ENCODE results near the gene FRMD1. TPM values are rescaled to one million over a fixed set of nuclear protein-coding genes. Genes with fewer than 3 reads are reported as not detected.

FRMD1 gene
- total and polyA plus RNA-seq, 2 donors (not counting 1 experiment from before 2014, with no cell fraction given) = not detected

GRCh38 chr6:168037242-168037641 lies 41.8 kb downstream of the FRMD1 start:
- Histone ChIP-seq H3K4me3 (ENCODE audit: control extremely low read depth in 1 of 5, extremely low read depth in 1 of 5, insufficient read depth in 1 of 5, low read depth in 2 of 5, low read length in 4 of 5) (no peak overlapping the region), H4K20me1 (ENCODE audit: control insufficient read depth, insufficient read depth, low read length, poor library complexity, severe bottlenecking) (no peaks in the 10 kb centered on the region), H3K4me1 (ENCODE audit: control insufficient read depth in 2 of 2, insufficient read depth in 2 of 2, low read length in 2 of 2) (no peaks in the 10 kb centered on the region), H3K9me3 (ENCODE audit: control extremely low read depth in 1 of 3, control insufficient read depth in 2 of 3, insufficient read depth in 1 of 3, low read length in 2 of 3) (peaks cover 0 to 56% (median 24%) of the 10 kb centered on the region in 3 donors), H3K4me2 (replicated peaks; ENCODE audit: low read depth, low read length, poor library complexity, severe bottlenecking) (no peak overlapping the region), H3K36me3 (replicated peaks in 1 of 2; ENCODE audit: control extremely low read depth in 1 of 2, control insufficient read depth in 1 of 2, extremely low read depth in 1 of 2, insufficient read depth in 2 of 2, low read length in 1 of 2) (no peaks in the 10 kb centered on the region), H3K9ac (ENCODE audit: low read length) (no peak overlapping the region), H2AFZ (ENCODE audit: insufficient read depth, low read depth, low read length, poor library complexity, severe bottlenecking) (no peak overlapping the region), H3K27ac (ENCODE audit: low read length in 2 of 2) (no peak overlapping the region), H3K27me3 (replicated peaks in 1 of 4; ENCODE audit: control extremely low read depth in 1 of 4, control insufficient read depth in 3 of 4, insufficient read depth in 4 of 4, low read length in 3 of 4) (peaks cover 0 to 6% (median 2%) of the 10 kb centered on the region in 4 experiments), H3K79me2 (ENCODE audit: control insufficient read depth, insufficient read depth, low read length) (no peaks in the 10 kb centered on the region)
- Mint-ChIP-seq H3K9me3 (ENCODE audit: insufficient read depth) (peaks cover 6% of the 10 kb centered on the region), H3K27me3 (peaks cover 30% of the 10 kb centered on the region), H3K4me1 (no peaks in the 10 kb centered on the region), H3K4me3 (no peak overlapping the region), H3K27ac (no peak overlapping the region)
- TF ChIP-seq CTCF (IDR thresholded peaks at IDR 0.05) (no peak), EZH2 (IDR thresholded peaks at IDR 0.05; ENCODE audit: borderline replicate concordance, insufficient read depth, low read depth, low read length, poor library complexity, severe bottlenecking) (no peak)
- intact Hi-C loops (cut with micrococcal nuclease) = no loop called here
- ChIA-PET POLR2A (no interaction called here), CTCF (no interaction called here)
- WGBS (ENCODE audit: insufficient coverage) = 94% methylated on average over 6 of the region's 6 CpGs
- ATAC-seq (ENCODE audit: low read depth) (no peak), DNase-seq (no peak)

DNA sequence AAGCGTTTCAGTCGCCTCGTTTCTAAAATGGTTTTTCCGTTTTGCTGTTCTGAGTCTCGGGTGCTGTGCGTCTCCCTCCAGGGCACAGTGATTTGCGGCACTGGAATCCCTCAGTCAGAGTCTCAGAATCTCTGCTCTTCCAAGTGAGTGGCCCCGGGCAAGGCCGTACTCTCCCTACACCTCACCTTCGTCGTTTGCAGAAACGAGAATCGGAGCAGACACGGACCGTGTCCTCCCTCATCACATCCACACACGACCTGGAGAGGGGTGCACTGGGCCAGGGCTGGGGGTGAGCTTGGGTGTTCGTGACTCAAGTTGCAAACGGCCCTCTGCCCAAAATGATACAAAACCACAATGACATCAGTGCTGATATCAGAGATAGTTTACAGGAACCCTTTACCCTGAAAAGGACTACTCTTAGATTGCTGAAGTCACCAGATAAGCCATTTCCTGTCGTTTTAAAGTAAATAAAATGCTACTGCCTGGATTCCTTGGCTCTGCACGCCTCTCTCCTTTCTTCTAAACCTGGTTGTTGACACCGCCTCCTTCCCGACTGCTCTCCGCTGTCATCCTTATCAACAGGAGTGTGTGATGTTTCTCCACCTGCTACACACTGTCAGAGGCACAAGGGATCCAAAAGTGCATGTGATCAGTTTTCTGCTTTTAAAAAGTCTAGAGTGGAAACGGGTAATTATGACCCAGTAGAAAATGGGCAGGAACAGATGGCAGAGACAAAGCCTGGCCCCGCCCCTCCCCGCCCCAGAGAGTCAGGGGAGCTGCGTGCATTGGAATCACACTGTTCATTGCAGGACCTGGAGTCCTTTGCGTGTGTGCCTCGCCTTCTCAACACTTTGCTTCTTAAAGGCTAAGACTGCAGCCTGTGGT lies 43.1 kb downstream of the FRMD1 start:
- Mint-ChIP-seq H3K4me1 (no peaks in the 10 kb centered on the region), H3K9me3 (ENCODE audit: insufficient read depth) (peaks cover 6% of the 10 kb centered on the region), H3K27me3 (peaks cover 30% of the 10 kb centered on the region), H3K4me3 (peak overlapping the region; percentile 13), H3K27ac (no peak overlapping the region)
- Histone ChIP-seq H3K4me1 (ENCODE audit: control insufficient read depth in 2 of 2, insufficient read depth in 2 of 2, low read length in 2 of 2) (no peaks in the 10 kb centered on the region), H3K36me3 (replicated peaks in 1 of 2; ENCODE audit: control extremely low read depth in 1 of 2, control insufficient read depth in 1 of 2, extremely low read depth in 1 of 2, insufficient read depth in 2 of 2, low read length in 1 of 2) (no peaks in the 10 kb centered on the region), H3K4me2 (replicated peaks; ENCODE audit: low read depth, low read length, poor library complexity, severe bottlenecking) (no peak overlapping the region), H3K27me3 (replicated peaks in 1 of 4; ENCODE audit: control extremely low read depth in 1 of 4, control insufficient read depth in 3 of 4, insufficient read depth in 4 of 4, low read length in 3 of 4) (peaks cover 0 to 6% (median 2%) of the 10 kb centered on the region in 4 experiments), H4K20me1 (ENCODE audit: control insufficient read depth, insufficient read depth, low read length, poor library complexity, severe bottlenecking) (no peaks in the 10 kb centered on the region), H3K79me2 (ENCODE audit: control insufficient read depth, insufficient read depth, low read length) (no peaks in the 10 kb centered on the region), H3K9ac (ENCODE audit: low read length) (no peak overlapping the region), H3K4me3 (ENCODE audit: control extremely low read depth in 1 of 5, extremely low read depth in 1 of 5, insufficient read depth in 1 of 5, low read depth in 2 of 5, low read length in 4 of 5) (no peak overlapping the region), H3K27ac (ENCODE audit: low read length in 2 of 2) (no peak overlapping the region), H3K9me3 (ENCODE audit: control extremely low read depth in 1 of 3, control insufficient read depth in 2 of 3, insufficient read depth in 1 of 3, low read length in 2 of 3) (peaks cover 2 to 45% (median 22%) of the 10 kb centered on the region in 3 donors), H2AFZ (ENCODE audit: insufficient read depth, low read depth, low read length, poor library complexity, severe bottlenecking) (no peak overlapping the region)
- intact Hi-C loops (cut with micrococcal nuclease) = no loop called here
- TF ChIP-seq EZH2 (IDR thresholded peaks at IDR 0.05; ENCODE audit: borderline replicate concordance, insufficient read depth, low read depth, low read length, poor library complexity, severe bottlenecking) (no peak), CTCF (IDR thresholded peaks at IDR 0.05) (no peak)
- POLR2A ChIA-PET = no interaction called here
- ATAC-seq (ENCODE audit: low read depth) = no peak
- WGBS (ENCODE audit: insufficient coverage) = 48% methylated on average over 18 of the region's 29 CpGs
- CTCF ChIA-PET = no interaction called here
- DNase-seq = no peak
